ENCODE results near the gene ATP6V1A.

GRCh38 chr3:113714702-113715101 is 32.1 kb upstream of the ATP6V1A start:
- TF ChIP-seq CTCF (IDR thresholded peaks at IDR 0.05) (no peak), POLR2AphosphoS5 (IDR thresholded peaks at IDR 0.05) (no peak), EP300 (IDR thresholded peaks at IDR 0.05) (no peak), POLR2A (IDR thresholded peaks at IDR 0.05) (no peak)
